ENCODE data around the gene HOXA13. TPM values are rescaled to one million over a fixed set of nuclear protein-coding genes. Genes with fewer than 3 reads are reported as not detected.

Gene HOXA13
- total RNA-seq, 1 experiment from 2014 or later = not detected

GRCh38 chr7:27175626-27176523, 24.0 kb downstream of the HOXA13 start:
- DNase-seq (ENCODE audit: low spot score) = no peak
- in situ Hi-C loops (cut with HindIII; ENCODE audit: low sequenced_read_pairs) = no loop called here

- in situ Hi-C loops (cut with HindIII; ENCODE audit: low sequenced_read_pairs) = no loop called here
- peak; percentile 44 for DNase-seq (ENCODE audit: low spot score)
Observed at GRCh38 chr7:27174874-27175625, 24.8 kb downstream of the HOXA13 start.

- DNase-seq (ENCODE audit: low spot score) = no peak
Observed at GRCh38 chr7:27173956-27174873, 25.7 kb downstream of the HOXA13 start, which contains the start of gene HOXA10. Gene HOXA10, minus strand, starts transcription at chr7:27174320. Its CDS starts 14 bp downstream, at chr7:27174306.

GRCh38 chr7:27173511-27173955, 26.4 kb downstream of the HOXA13 start:
- in situ Hi-C loops (cut with HindIII; ENCODE audit: low sequenced_read_pairs) = no loop called here
- DNase-seq (ENCODE audit: low spot score) = no peak

More at GRCh38 chr7:27173956-27174873, 25.7 kb downstream of the HOXA13 start, which contains the start of gene HOXA10:
- in situ Hi-C loops (cut with HindIII; ENCODE audit: low sequenced_read_pairs) = no loop called here

GRCh38 chr7:27172823-27173510, 26.9 kb downstream of the HOXA13 start:
- DNase-seq (ENCODE audit: low spot score) = no peak
- in situ Hi-C loops (cut with HindIII; ENCODE audit: low sequenced_read_pairs) = no loop called here

- in situ Hi-C loops (cut with HindIII; ENCODE audit: low sequenced_read_pairs) = no loop called here
- DNase-seq (ENCODE audit: low spot score) = no peak
Observed at GRCh38 chr7:27172315-27172774, 27.5 kb downstream of the HOXA13 start.

- in situ Hi-C loops (cut with HindIII; ENCODE audit: low sequenced_read_pairs) = no loop called here
Observed at GRCh38 chr7:27171637-27172314, 28.1 kb downstream of the HOXA13 start.

GRCh38 chr7:27171325-27171636, 28.6 kb downstream of the HOXA13 start:
- in situ Hi-C loops (cut with HindIII; ENCODE audit: low sequenced_read_pairs) = no loop called here
- no peak for DNase-seq (ENCODE audit: low spot score)

More at GRCh38 chr7:27171637-27172314, 28.1 kb downstream of the HOXA13 start:
- DNase-seq (ENCODE audit: low spot score) = no peak

- in situ Hi-C loops (cut with HindIII; ENCODE audit: low sequenced_read_pairs) = no loop called here
- DNase-seq (ENCODE audit: low spot score) = no peak
Observed at GRCh38 chr7:27170426-27171324, 29.2 kb downstream of the HOXA13 start.

GRCh38 chr7:27169658-27170425, 30.0 kb downstream of the HOXA13 start:
- no peak for DNase-seq (ENCODE audit: low spot score)

GRCh38 chr7:27168265-27168947, 31.5 kb downstream of the HOXA13 start:
- no peak for DNase-seq (ENCODE audit: low spot score)
- in situ Hi-C loops (cut with HindIII; ENCODE audit: low sequenced_read_pairs) = no loop called here

More at GRCh38 chr7:27169658-27170425, 30.0 kb downstream of the HOXA13 start:
- in situ Hi-C loops (cut with HindIII; ENCODE audit: low sequenced_read_pairs) = no loop called here

GRCh38 chr7:27167916-27168264, 32.0 kb downstream of the HOXA13 start:
- in situ Hi-C loops (cut with HindIII; ENCODE audit: low sequenced_read_pairs) = no loop called here
- no peak for DNase-seq (ENCODE audit: low spot score)

GRCh38 chr7:27166531-27167505, 33.1 kb downstream of the HOXA13 start:
- no peak for DNase-seq (ENCODE audit: low spot score)
- in situ Hi-C loops (cut with HindIII; ENCODE audit: low sequenced_read_pairs) = no loop called here

- in situ Hi-C loops (cut with HindIII; ENCODE audit: low sequenced_read_pairs) = no loop called here
- no peak for DNase-seq (ENCODE audit: low spot score)
Observed at GRCh38 chr7:27165996-27166530, 33.8 kb downstream of the HOXA13 start.

Data from G401 (cell line).